NOMO-1 (cell line): ENCODE results near the gene DUSP9.
"Not testable (repeated sequence)": the region's sequence is repeated elsewhere in the genome, so short reads cannot be mapped to it uniquely, and the experiment has no call there.

Experiments used
- DNase-seq, 2 experiments: peaks; one replicate each; lab custom pipeline; 2025; ENCODE audit not compliant: unreplicated experiment in 2 of 2; lab: John Stamatoyannopoulos, UW

DUSP9 gene

GRCh38 chrX:153670748-153671588, 24.0 kb downstream of the DUSP9 start:
- DNase-seq: no peak

GRCh38 chrX:153671589-153672530, 24.9 kb downstream of the DUSP9 start:
- DNase-seq: no peak

GRCh38 chrX:153672531-153673427, 25.8 kb downstream of the DUSP9 start:
- DNase-seq: no peak

- no peak for DNase-seq
These were observed 26.6 kb downstream of the DUSP9 start, which contains the start of gene PNCK for GRCh38 chrX:153673428-153674218. Gene PNCK (minus strand): TSS chrX:153673813. CDS start chrX:153673076, 737 bp downstream.

- no peak for DNase-seq
These were observed 27.3 kb downstream of the DUSP9 start for GRCh38 chrX:153674219-153674851.

GRCh38 chrX:153681175-153681574, 34.2 kb downstream of the DUSP9 start:
- no peak for DNase-seq

- DNase-seq: not testable (repeated sequence)
These were observed 36.5 kb downstream of the DUSP9 start for GRCh38 chrX:153683486-153683885.

- no peak for DNase-seq
These were observed 37.6 kb downstream of the DUSP9 start for GRCh38 chrX:153684467-153685155.

- no peak for DNase-seq
These were observed 38.1 kb downstream of the DUSP9 start for GRCh38 chrX:153685156-153685536.

GRCh38 chrX:153685751-153686696, 39.0 kb downstream of the DUSP9 start:
- peak in 1 of 2 experiments; percentile 50 for DNase-seq

GRCh38 chrX:153686711-153687110, 39.7 kb downstream of the DUSP9 start:
- no peak for DNase-seq

GRCh38 chrX:153687121-153688039, 40.4 kb downstream of the DUSP9 start, which contains the start of gene SLC6A8:
Gene SLC6A8 (plus strand): TSS chrX:153687926. CDS start chrX:153688575, 649 bp downstream.
- DNase-seq: no peak

- DNase-seq: no peak
These were observed 41.1 kb downstream of the DUSP9 start for GRCh38 chrX:153688071-153688470.

- no peak for DNase-seq
These were observed 41.5 kb downstream of the DUSP9 start for GRCh38 chrX:153688506-153688905.

GRCh38 chrX:153688911-153689590, 42.0 kb downstream of the DUSP9 start:
- DNase-seq: no peak
